Right kidney (tissue), 1 donor: Measurements from ENCODE around the gene MYO1F.

ENCODE experiments used
- DNase-seq: peaks from one replicate; pipeline ENCODE4 v3.0.0-alpha.2; 2016

The MYO1F gene

GRCh38 chr19:8489561-8490394 is 87.5 kb downstream of the MYO1F start:
- no peak for DNase-seq

GRCh38 chr19:8488365-8488764 is 88.9 kb downstream of the MYO1F start:
- no peak for DNase-seq

GRCh38 chr19:8487137-8487851 is 89.9 kb downstream of the MYO1F start:
- DNase-seq, result no peak

GRCh38 chr19:8486661-8487136 is 90.5 kb downstream of the MYO1F start:
- no peak for DNase-seq

- DNase-seq, result no peak
Observed at GRCh38 chr19:8485561-8486371, 91.5 kb downstream of the MYO1F start.

GRCh38 chr19:8484331-8484894 is 92.8 kb downstream of the MYO1F start:
- no peak for DNase-seq

- no peak for DNase-seq
Observed at GRCh38 chr19:8483165-8483564, 94.1 kb downstream of the MYO1F start.

GRCh38 chr19:8482696-8483095 is 94.5 kb downstream of the MYO1F start:
- DNase-seq, result no peak

GRCh38 chr19:8481616-8482015 is 95.6 kb downstream of the MYO1F start:
- DNase-seq, result no peak

- no peak for DNase-seq
Observed at GRCh38 chr19:8481201-8481600, 96.0 kb downstream of the MYO1F start.

- no peak for DNase-seq
Observed at GRCh38 chr19:8478598-8478997, 98.6 kb downstream of the MYO1F start.

- no peak for DNase-seq
Observed at GRCh38 chr19:8477889-8478288, 99.4 kb downstream of the MYO1F start.

- DNase-seq, result no peak
Observed at GRCh38 chr19:8476524-8476923, 100.7 kb downstream of the MYO1F start.

GRCh38 chr19:8475005-8475404 is 102.2 kb downstream of the MYO1F start:
- no peak for DNase-seq

GRCh38 chr19:8473648-8474476 is 103.4 kb downstream of the MYO1F start:
- no peak for DNase-seq
